Activated naive CD8-positive, alpha-beta T cell (primary cell): ENCODE measurements around the gene KLHL41.
"Not testable (repeated sequence)": the region's sequence is repeated elsewhere in the genome, so short reads cannot be mapped to it uniquely, and the experiment has no call there.

Source experiments
- H3K27ac Mint-ChIP-seq: one replicate; pipeline ENCODE4 v1.8.0; 2021; ENCODE audit warnings: mixed read lengths
- H3K27me3 Mint-ChIP-seq: one replicate; pipeline ENCODE4 v1.8.0; 2021; ENCODE audit warnings: mixed read lengths
- H3K36me3 Mint-ChIP-seq: one replicate; pipeline ENCODE4 v1.8.0; 2021; ENCODE audit warnings: mixed read lengths
- H3K4me1 Mint-ChIP-seq: one replicate; pipeline ENCODE4 v1.8.0; 2021; ENCODE audit warnings: low read depth, mixed read lengths
- H3K4me3 Mint-ChIP-seq: one replicate; pipeline ENCODE4 v1.8.0; 2021; ENCODE audit warnings: mild to moderate bottlenecking, mixed read lengths
- H3K9me3 Mint-ChIP-seq: one replicate; pipeline ENCODE4 v1.8.0; 2021; ENCODE audit warnings: low read depth, mixed read lengths

Gene KLHL41

DNA sequence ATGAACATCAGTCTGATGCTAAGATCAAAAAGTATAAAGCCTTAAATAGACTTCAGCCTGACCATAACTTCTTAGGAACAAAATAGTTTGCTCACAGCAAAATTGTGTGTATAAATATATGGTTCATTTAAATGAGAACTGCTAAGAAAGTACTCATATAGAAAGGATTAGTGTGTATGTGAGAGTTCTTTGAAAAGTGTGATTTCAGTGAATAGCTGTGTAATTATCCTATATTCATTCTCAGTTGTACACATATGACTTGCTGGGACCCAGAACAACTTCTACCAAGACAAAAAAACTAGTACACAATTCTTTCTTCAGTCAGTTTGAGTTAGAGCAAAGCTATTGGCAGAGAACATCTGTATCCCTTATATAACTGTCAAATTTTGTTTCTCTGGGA is 23.0 kb upstream of the KLHL41 start:
- Mint-ChIP-seq H3K4me1 (no peaks in the 10 kb centered on the region), H3K36me3 (peaks cover 13% of the 10 kb centered on the region), H3K27ac (no peak overlapping the region), H3K4me3 (no peak overlapping the region), H3K9me3 (no peaks in the 10 kb centered on the region), H3K27me3 (no peaks in the 10 kb centered on the region)

DNA sequence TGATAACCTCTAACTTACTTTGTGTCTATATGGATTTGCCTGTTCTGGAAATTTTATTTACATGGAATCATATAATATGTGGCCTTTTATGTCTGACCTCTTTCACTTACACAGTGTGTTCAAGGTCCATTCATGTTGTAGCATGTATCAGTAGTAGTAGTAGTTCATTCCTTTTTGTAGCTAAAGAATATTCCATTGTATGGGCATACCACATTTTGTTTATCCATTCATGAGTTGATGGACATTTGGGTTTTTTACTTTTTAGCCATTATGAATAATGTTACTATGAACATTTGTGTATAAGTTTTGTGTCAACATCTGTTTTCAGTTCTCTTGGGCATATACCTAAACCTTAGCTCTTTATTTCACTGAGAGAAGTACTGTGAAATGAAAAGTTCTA is 18.7 kb upstream of the KLHL41 start:
- H3K27me3 Mint-ChIP-seq: no peaks in the 10 kb centered on the region
- no peaks in the 10 kb centered on the region for H3K9me3 Mint-ChIP-seq
- H3K36me3 Mint-ChIP-seq: peaks cover 6% of the 10 kb centered on the region
- H3K27ac Mint-ChIP-seq: no peak overlapping the region
- H3K4me3 Mint-ChIP-seq: no peak overlapping the region
- H3K4me1 Mint-ChIP-seq: no peaks in the 10 kb centered on the region

DNA sequence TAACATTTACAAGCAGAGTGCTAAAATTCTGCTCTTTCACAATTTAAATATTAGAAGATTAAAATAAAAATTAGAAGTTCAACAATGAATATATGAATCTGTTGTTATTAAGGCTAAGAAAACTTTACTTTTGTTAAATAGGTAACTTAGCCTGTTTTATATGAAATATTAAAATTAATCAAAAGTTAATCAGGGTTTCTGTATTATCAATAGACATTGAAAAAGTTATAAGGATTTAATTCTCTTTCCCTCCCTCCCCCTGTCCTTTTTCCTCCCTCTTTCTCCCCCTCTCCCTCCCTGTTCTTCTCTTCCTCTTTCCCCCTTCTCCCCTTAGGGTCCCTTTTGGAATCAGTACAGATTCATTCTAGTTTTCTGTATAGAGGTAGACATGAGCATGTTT is 18.1 kb upstream of the KLHL41 start:
- H3K27ac Mint-ChIP-seq: no peak overlapping the region
- H3K4me3 Mint-ChIP-seq: no peak overlapping the region
- no peaks in the 10 kb centered on the region for H3K9me3 Mint-ChIP-seq
- peaks cover 6% of the 10 kb centered on the region for H3K36me3 Mint-ChIP-seq
- no peaks in the 10 kb centered on the region for H3K27me3 Mint-ChIP-seq
- no peaks in the 10 kb centered on the region for H3K4me1 Mint-ChIP-seq

DNA sequence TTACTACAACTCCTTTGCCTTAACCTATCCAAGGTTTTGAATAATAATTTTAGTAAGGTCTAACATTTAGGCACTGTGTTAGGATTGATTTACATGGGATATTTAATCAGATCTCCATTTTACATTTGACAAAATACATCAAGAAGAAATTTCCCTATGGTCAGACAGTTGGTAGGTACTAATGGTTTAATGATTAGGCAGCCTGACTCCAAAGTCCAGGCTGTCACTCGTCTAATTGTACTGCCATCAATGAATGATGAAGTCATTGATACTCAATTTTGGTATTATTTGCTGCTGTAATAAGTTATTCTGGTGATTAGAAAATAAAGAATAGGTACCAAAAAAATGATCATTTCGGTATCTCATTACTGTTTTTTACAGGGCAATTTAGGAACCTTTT is 16.1 kb upstream of the KLHL41 start:
- no peak overlapping the region for H3K4me3 Mint-ChIP-seq
- no peak overlapping the region for H3K27ac Mint-ChIP-seq
- no peaks in the 10 kb centered on the region for H3K4me1 Mint-ChIP-seq
- H3K27me3 Mint-ChIP-seq: no peaks in the 10 kb centered on the region
- peaks cover 6% of the 10 kb centered on the region for H3K36me3 Mint-ChIP-seq
- H3K9me3 Mint-ChIP-seq: no peaks in the 10 kb centered on the region

DNA sequence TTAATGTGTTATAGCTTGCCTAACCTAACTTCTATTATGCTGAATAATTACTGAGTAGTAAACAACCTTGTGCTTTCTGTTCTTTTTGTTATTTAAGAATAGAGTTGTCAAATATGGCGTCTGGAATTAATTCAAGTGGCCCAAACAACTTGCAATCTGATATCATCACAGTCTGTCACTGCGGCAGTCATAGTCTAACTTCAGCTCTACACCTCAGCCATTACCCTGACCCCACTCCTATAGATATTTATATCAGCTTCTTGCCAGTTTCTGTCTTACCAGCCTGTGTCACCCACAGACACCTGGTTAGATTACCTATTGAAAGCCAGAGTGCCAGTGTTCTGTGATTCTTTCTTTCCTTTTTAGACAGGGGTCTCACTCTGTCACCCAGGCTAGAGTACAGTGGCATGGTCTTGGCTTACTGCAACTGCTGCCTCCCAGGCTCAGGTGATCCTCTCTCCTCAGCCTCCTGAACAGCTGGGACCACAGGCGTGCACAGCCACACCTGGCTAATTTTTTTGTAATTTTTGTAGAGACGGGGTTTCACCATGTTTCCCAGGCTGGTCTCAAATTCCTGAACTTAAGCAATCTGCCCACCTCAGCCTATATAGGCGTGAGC is 14.1 kb upstream of the KLHL41 start:
- no peaks in the 10 kb centered on the region for H3K9me3 Mint-ChIP-seq
- no peak overlapping the region for H3K4me3 Mint-ChIP-seq
- no peaks in the 10 kb centered on the region for H3K27me3 Mint-ChIP-seq
- H3K4me1 Mint-ChIP-seq: no peaks in the 10 kb centered on the region
- H3K36me3 Mint-ChIP-seq: peaks cover 6% of the 10 kb centered on the region
- no peak overlapping the region for H3K27ac Mint-ChIP-seq

DNA sequence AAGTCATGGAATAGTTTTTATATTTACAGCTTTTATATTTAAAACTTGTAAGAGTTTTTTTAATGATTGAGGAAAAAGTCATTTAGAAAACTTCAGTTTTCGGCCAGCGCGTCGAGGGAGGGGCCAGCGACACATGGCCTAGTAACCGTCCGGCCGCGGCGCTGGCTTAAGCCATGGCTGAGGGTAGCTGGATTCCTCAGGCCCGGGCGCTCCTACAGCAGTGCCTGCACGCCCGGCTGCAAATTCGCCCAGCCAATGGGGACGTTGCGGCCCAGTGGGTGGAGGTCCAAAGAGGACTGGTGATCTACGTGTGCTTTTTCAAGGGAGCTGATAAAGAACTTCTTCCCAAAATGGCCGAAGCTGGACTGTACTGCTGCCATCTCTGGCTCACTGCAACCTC is 4.9 kb upstream of the KLHL41 start:
- no peaks in the 10 kb centered on the region for H3K9me3 Mint-ChIP-seq
- H3K27ac Mint-ChIP-seq: no peak overlapping the region
- no peaks in the 10 kb centered on the region for H3K4me1 Mint-ChIP-seq
- peaks cover 7% of the 10 kb centered on the region for H3K36me3 Mint-ChIP-seq
- no peak overlapping the region for H3K4me3 Mint-ChIP-seq
- no peaks in the 10 kb centered on the region for H3K27me3 Mint-ChIP-seq

DNA sequence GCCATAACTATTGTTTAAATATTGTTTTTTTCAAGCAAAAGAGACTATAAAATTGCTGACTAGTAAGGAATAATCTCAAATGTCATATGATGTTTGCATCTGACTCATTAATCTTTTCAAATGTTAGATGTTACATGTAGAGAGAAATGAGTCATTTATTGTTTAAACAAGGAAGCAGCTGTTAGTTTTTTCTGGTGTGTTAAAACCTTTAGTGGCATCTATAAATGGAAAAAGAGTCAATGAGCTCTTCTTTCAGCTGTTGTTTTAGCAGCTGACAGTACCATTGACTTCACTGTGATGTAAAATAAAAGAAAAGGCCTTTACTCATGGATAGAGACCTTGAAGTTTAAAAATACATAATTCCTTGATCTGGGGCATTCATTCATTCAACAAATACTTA is 1.8 kb upstream of the KLHL41 start:
- peaks cover 7% of the 10 kb centered on the region for H3K36me3 Mint-ChIP-seq
- H3K4me3 Mint-ChIP-seq: no peak overlapping the region
- no peaks in the 10 kb centered on the region for H3K4me1 Mint-ChIP-seq
- H3K9me3 Mint-ChIP-seq: no peaks in the 10 kb centered on the region
- H3K27me3 Mint-ChIP-seq: no peaks in the 10 kb centered on the region
- H3K27ac Mint-ChIP-seq: no peak overlapping the region

DNA sequence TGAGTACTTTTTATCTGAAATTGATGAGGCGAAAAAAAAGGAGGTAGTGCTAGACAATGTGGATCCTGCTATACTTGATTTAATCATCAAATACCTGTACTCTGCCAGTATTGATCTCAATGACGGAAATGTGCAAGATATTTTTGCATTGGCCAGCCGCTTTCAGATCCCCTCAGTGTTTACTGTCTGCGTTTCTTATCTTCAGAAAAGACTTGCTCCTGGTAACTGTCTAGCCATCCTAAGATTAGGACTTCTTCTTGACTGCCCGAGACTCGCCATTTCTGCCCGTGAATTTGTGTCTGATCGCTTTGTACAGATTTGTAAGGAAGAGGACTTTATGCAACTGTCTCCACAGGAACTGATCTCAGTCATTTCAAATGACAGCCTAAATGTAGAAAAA is 453 bp downstream of the KLHL41 start:
- Mint-ChIP-seq H3K36me3 (peaks cover 2% of the 10 kb centered on the region), H3K4me3 (no peak overlapping the region), H3K9me3 (no peaks in the 10 kb centered on the region), H3K27ac (no peak overlapping the region), H3K4me1 (no peaks in the 10 kb centered on the region), H3K27me3 (no peaks in the 10 kb centered on the region)

DNA sequence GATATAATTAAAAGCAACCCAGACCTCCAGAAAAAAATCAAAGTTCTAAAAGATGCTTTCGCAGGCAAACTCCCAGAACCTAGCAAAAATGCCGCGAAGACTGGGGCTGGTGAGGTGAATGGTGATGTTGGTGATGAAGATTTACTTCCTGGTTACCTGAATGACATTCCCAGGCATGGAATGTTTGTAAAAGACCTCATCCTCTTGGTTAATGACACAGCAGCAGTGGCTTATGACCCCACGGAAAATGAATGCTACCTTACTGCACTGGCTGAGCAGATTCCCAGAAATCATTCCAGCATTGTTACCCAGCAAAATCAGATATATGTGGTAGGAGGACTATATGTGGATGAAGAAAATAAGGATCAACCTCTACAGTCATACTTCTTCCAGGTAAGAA is 994 bp downstream of the KLHL41 start:
- peaks cover 2% of the 10 kb centered on the region for H3K36me3 Mint-ChIP-seq
- H3K4me1 Mint-ChIP-seq: no peaks in the 10 kb centered on the region
- H3K9me3 Mint-ChIP-seq: no peaks in the 10 kb centered on the region
- H3K27ac Mint-ChIP-seq: no peak overlapping the region
- H3K4me3 Mint-ChIP-seq: no peak overlapping the region
- no peaks in the 10 kb centered on the region for H3K27me3 Mint-ChIP-seq

DNA sequence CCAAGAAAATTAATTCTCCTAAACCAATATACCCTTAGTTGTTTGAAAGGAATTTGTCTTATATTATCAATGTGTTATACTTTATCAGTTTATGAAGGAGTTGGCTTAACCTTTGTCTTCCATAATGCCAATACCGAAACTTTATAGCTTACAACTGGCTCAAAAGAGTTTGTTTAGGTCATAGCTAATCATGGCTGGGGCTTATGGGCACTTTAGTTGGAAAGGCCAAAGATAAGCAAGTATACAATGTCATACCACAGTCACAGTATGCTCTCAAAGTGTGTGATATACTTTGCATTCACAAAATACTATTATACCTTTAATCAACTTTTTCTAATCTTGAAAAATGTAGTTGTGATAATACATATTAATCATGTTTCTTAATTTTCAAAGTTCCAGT is 2.3 kb downstream of the KLHL41 start:
- no peak overlapping the region for H3K4me3 Mint-ChIP-seq
- no peaks in the 10 kb centered on the region for H3K9me3 Mint-ChIP-seq
- H3K27ac Mint-ChIP-seq: no peak overlapping the region
- no peaks in the 10 kb centered on the region for H3K4me1 Mint-ChIP-seq
- peaks cover 2% of the 10 kb centered on the region for H3K36me3 Mint-ChIP-seq
- no peaks in the 10 kb centered on the region for H3K27me3 Mint-ChIP-seq

DNA sequence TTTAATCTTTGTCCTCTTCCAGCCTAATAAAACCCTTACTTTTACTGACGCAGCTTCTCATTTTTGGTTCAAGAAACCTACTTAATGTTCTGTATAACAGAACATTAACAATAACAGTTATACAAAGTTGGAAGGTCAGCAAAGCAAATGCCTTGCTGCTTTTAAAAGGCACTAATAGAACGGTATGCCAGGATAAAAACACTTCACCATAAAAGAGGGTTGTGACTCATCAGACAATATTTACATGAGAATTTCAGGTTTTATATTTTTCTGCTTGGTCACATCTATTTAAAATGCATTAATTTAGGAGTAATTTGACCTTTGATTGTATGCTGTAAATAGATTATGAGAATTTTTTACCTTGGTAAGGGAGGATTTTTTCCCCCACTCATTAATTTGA is 3.0 kb downstream of the KLHL41 start:
- Mint-ChIP-seq H3K4me3 (no peak overlapping the region), H3K9me3 (no peaks in the 10 kb centered on the region), H3K4me1 (no peaks in the 10 kb centered on the region), H3K27me3 (no peaks in the 10 kb centered on the region), H3K36me3 (peaks cover 2% of the 10 kb centered on the region), H3K27ac (no peak overlapping the region)

DNA sequence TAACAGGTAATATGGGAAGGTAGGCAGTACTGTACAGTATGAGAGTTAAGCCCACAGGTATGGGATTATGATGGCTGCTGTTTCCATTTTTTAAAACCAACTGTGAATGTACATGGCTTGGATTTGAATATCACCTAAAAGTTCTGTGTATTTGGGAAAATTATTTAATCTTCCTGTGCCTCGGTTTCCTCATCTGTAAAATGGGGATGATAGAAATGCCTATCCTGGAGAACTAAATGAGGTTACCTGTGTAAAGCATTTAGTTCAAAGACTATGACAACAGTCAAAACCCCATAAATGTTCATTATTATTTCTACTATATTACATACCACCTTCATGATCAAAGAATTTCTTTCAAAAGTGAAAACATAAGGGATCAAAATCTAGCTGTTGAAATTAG is 3.6 kb downstream of the KLHL41 start:
- H3K4me1 Mint-ChIP-seq: no peaks in the 10 kb centered on the region
- H3K9me3 Mint-ChIP-seq: no peaks in the 10 kb centered on the region
- H3K36me3 Mint-ChIP-seq: peaks cover under 1% of the 10 kb centered on the region
- no peak overlapping the region for H3K4me3 Mint-ChIP-seq
- H3K27ac Mint-ChIP-seq: no peak overlapping the region
- H3K27me3 Mint-ChIP-seq: no peaks in the 10 kb centered on the region

DNA sequence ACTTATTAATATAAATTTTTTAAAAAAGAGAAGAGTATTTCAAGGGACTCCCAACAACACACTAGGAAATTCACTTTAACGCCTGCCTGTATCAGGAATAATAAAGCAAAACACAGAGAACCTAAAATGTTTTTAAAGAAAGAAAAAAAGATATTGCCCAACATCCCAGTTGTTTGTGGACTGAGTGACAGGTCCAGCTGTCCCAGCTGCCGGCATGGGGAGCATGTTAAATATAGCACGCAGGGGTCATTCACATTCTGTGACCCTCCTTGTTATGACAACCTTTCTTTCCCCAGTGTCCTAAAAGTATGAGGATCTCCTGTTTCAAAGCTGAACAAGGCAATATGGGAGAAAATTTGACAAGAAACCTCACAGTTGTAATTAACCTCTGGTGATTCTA is 4.4 kb downstream of the KLHL41 start:
- no peak overlapping the region for H3K27ac Mint-ChIP-seq
- no peaks in the 10 kb centered on the region for H3K27me3 Mint-ChIP-seq
- no peaks in the 10 kb centered on the region for H3K36me3 Mint-ChIP-seq
- no peak overlapping the region for H3K4me3 Mint-ChIP-seq
- no peaks in the 10 kb centered on the region for H3K9me3 Mint-ChIP-seq
- H3K4me1 Mint-ChIP-seq: no peaks in the 10 kb centered on the region

DNA sequence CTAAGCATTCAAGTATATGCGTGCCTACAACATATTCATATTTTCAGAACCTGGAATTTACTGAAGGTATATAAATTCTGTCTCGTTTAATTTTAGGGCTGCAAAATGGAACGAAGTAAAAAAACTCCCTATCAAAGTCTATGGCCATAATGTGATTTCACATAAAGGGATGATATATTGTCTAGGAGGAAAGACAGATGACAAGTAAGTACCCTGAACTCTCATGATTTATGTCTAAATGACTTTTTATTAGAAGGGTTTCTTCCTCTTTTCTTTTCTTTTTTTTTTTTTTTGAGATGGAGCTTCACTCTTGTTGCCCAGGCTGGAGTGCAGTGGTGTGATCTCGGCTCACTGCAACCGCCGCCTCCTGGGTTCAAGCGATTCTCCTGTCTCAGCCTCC is 5.3 kb downstream of the KLHL41 start:
- not testable (repeated sequence) for H3K36me3 Mint-ChIP-seq, H3K9me3 Mint-ChIP-seq, H3K4me1 Mint-ChIP-seq, H3K27ac Mint-ChIP-seq, H3K27me3 Mint-ChIP-seq, H3K4me3 Mint-ChIP-seq

DNA sequence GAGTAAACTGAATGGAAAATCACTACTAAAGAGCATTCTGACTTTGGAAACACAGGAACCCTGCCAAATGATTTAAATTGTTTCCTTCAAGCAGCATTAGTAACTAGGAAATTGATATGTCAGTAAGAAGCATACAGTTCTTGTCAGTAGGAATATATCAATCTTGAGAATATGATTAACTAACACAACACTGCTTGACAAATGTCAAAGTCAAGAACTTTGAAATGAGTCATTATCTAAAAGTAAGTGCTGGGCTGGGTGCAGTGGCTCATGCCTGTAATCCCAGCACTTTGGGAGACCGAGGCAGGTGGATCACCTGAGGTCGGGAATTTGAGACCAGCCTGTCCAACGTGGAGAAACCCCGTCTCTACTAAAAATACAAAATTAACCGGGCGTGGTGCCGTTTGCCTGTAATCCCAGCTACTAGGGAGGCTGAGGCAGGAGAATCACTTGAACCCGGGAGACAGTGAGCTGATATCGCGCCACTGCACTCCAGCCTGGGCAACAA is 7.0 kb downstream of the KLHL41 start:
- not testable (repeated sequence) for H3K27me3 Mint-ChIP-seq, H3K27ac Mint-ChIP-seq, H3K9me3 Mint-ChIP-seq

DNA sequence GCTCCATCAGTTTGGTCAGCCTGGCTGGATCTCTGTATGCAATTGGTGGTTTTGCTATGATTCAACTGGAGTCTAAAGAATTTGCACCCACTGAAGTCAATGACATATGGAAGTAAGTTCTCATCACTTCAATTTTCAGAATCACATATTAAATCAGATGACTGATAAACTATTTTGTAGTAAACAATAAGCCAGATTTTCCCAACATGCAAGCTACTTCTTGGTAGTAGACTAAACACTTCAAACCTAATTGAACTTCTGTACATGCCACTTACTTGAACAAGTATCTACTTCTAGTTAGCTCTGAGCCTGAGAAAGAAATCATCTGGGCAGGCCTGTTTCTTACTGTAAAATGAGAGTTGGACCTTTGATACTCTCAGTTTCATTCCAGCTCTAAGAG is 11.4 kb downstream of the KLHL41 start:
- H3K4me3 Mint-ChIP-seq: no peak overlapping the region
- no peaks in the 10 kb centered on the region for H3K36me3 Mint-ChIP-seq
- no peaks in the 10 kb centered on the region for H3K27me3 Mint-ChIP-seq
- no peaks in the 10 kb centered on the region for H3K9me3 Mint-ChIP-seq
- no peaks in the 10 kb centered on the region for H3K4me1 Mint-ChIP-seq
- no peak overlapping the region for H3K27ac Mint-ChIP-seq

More for the DNA sequence above, 7.0 kb downstream of the KLHL41 start:
- H3K36me3 Mint-ChIP-seq, H3K4me1 Mint-ChIP-seq, H3K4me3 Mint-ChIP-seq: not testable (repeated sequence)
